Glomerular endothelial cell (primary cell): ENCODE data around the gene HRH2. TPM values are rescaled to one million over a fixed set of nuclear protein-coding genes. Genes with fewer than 3 reads are reported as not detected.

Experiments used
- DNase-seq: peaks from one replicate; pipeline ENCODE4 v3.0.0-alpha.2; 2011; ENCODE audit warnings: low read depth, low spot score; ENCODE audit errors: extremely low read depth
- total RNA-seq: library from RNA; depleted of rRNA; stranded (reverse); fragments of >200 nt; gene quantifications from 2 replicates; pipeline ENCODE4 v1.2.3, GENCODE V29; 2015

HRH2 gene
- total RNA-seq, 1 donor from 2014 or later: 0.06 TPM

DNA sequence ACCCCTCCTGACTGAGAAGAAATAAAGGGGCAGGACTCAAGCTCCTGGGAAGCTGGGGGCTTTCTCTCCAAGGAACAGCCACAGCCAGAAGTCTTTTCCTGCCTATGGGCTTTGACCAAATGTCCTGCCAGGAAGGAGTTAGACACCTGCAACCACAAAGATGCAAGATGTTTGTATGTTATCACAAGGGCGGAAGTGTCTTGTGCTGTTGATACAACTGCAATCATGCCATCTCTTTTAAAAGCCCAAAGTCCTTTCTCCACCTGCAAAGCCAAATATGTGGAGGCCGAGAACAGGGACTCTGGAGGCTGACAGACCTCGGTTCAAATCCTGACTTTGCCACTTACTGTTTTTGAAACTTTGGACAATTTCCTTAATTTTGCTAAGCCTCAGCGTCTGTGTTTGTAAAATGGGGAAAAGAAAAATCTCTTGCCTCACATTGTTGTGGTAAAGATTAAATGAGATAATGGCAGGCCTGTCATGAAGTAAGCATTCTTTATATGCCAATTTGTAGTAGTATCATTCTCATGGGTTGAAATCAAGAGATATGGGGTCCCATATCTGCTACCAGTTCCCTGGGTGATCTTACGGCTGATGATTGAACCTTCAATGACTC, 17.0 kb downstream of the HRH2 start:
- no peak for DNase-seq

GRCh38 chr5:175675873-175676272, 18.0 kb downstream of the HRH2 start:
- no peak for DNase-seq

- DNase-seq: no peak
Observed at GRCh38 chr5:175677571-175677970, 19.7 kb downstream of the HRH2 start.

- DNase-seq: no peak
Observed at GRCh38 chr5:175678074-175678473, 20.2 kb downstream of the HRH2 start.

DNA sequence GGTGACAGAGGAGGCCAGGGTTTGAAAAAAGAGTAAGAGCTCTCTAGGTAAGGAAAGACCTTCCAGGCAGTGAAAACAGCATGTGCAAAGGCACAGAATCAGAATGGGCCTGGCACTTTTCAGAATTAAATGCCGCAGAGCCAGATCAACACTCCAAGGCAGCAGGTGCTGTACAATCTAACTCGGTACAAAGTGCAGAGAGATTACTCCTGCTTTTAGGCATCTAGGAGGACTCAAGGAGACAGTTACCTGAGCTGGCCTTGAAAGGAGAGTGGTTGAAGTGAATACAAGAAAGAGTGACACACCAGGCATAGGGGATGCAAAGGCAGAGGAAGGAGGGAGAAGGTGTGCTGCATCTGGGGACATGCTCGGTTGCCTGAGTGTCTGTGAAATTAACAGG, 21.5 kb downstream of the HRH2 start:
- DNase-seq: no peak

GRCh38 chr5:175680020-175680419, 22.1 kb downstream of the HRH2 start:
- DNase-seq: no peak

DNA sequence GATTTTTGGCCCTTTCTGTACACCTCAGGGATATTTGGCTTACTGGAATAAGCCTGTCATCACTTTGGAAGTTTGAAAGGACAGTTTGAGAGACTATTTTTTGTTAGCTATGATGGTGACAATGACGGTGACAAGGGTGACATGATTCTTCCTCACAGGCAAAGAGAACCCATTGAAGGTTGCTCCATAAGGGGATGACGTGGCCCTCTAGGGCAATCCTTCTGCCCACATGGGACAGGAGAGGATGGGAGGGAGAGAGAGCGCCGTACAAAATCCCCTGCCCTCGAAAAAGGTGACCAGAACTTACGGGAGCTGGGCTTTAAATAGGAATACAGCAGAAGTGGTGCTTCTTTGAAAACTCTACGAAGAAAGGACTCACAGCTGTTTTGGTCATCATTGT, 22.6 kb downstream of the HRH2 start:
- DNase-seq: no peak

DNA sequence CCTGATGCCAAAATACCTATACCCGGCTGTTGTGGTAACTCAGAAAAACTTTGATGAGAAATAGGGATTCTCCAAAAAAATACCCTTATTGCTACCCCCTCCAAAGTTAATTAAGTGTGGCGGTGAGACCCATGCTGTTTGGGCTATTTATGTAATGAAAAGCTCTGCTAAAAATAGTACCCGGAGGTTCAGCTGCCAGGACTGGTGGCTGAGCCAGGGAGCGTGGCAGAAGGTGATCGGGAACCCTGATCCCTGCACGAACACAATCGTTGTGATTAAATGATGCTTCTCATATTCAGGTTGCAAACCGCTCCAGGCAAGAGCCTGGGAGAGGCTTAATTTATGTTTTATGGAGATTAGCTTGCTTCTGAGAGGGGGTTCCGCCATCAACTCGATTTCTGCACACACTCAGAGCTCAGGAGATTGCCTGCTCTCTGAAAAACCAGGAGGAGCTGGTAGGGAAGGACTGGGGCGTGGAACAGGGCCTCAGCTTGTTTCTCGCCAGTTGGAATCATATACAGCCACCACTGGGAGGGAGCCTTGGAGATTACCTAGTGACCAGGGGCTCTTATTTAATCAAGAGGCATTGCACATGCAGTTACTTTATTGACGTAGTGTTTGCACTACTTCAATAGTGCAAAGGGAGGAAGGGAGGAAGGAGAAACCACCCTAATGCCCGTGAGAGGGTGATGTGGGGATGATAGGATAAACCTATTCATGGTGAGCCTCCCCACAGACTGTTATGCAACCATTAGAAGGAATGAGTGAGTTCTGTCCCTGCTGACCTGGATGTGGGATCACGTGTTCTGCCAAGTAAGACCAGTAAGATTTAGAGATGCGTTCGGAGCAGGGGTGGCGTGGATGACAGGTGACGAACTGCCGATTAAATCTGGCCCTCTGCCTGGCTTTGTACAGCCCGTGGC, 23.4 kb downstream of the HRH2 start:
- DNase-seq: no peak

- DNase-seq: no peak
Observed at GRCh38 chr5:175681968-175682340, 24.1 kb downstream of the HRH2 start.

DNA sequence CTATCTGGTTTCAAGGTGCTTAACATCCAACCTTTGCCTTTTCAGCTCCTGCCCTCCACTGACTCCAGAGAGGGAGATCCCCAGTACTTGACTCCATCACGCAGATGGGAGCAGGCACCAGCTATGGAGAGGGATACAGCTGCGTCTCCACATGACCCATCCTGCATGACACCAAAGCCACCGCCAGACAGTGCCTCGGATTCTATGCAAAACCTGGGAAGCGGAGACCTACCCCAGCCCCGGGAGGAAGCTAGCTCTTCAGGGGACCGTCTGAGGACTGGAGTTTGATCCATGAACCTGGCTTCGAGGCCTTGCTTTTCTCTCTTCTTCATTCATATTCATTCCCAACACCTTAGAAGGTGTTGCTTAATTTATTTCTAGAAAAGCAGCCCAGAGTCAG, 24.8 kb downstream of the HRH2 start:
- no peak for DNase-seq

- DNase-seq: no peak
Observed at GRCh38 chr5:175683231-175683630, 25.4 kb downstream of the HRH2 start.

GRCh38 chr5:175683921-175684320, 26.1 kb downstream of the HRH2 start:
- DNase-seq: no peak

DNA sequence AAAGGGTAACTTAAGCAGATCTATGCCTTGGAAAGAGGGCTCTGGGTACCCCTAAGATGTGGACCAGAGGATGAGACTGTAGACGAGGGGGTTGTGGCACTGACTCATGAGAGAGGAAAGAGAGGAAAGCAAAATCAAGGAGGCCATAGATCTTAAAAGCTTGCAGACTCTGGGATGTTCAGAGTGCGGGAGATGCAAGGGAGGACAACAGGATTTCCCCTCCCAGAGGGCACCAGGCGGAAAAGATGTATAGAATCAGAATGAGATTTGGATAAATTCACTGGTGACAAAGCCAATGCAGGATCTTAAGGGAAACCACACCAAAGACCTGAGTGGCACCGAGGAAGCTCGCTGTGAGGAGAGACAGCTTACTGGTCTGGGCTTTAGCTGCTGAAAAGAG, 27.1 kb downstream of the HRH2 start:
- no peak for DNase-seq

DNA sequence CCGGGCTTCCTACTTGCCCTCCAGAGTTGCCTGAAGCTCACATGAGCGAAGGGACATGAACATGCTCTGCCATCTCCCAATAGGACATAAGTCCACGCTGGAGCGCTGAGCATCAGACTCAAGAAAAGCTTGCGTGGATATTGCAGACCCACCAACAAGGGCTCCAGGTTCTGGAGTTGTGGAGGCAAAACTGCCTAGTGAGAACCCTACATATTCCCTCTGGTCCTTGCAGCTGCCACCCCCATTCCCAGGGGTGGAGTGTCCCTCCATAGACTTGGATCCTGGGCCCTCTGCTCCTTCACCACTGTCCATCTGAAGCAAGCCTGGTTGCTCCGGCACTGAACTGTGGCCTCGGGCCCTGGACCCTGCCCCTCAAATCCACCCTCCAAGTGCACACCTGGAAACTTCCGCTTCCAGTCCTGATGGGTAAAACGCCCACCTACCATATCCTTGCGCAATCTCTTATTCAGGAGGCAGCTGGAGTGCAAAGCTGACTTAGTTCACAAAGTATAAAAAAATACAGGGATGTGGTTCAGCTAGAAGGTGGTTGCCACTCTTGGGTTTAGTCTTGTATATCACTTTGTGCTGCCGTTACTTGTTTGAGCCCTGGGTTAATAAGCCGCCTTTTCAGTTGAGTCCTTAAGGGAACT, 28.0 kb downstream of the HRH2 start:
- DNase-seq: no peak

DNA sequence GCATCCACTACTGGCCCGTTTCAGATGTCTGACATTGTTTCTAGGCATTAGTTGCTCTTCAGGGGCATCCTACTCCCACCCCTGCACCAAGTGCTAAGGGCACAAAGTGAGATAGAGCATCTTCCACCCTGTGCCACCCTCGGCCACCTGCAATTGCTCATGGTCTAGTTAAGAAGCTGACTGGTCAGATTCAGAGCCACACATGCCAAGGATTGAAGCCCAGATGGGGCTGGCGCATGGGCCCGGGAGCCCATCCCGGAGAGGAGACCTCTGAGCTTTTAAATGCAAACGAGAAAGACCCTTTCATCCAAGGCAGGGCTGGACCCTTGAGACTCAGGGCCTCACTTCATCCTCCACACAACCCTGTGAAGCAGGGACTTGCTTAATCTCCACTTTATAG, 28.5 kb downstream of the HRH2 start:
- no peak for DNase-seq

DNA sequence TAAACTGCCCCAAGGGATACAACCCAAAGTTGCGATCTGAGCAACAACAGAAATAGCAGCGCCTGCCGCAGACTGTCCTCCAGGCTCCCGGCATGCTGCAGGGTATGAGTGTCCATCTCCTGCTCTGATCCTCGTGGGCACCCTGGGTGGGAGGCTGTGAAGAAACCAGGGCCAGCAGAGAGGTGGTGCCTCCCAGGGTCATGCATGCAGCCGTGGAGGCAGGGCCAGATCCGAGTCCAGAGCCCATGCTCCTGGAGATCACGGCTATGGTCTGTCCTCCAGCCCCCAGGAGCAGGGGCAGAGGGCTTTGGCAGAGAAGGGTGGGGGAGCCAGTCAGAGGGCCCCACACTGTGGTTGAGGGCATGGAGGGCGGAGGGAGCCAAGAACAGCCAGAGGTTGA, 29.0 kb downstream of the HRH2 start:
- DNase-seq: no peak

- no peak for DNase-seq
Observed at GRCh38 chr5:175687231-175687701, 29.4 kb downstream of the HRH2 start.

DNA sequence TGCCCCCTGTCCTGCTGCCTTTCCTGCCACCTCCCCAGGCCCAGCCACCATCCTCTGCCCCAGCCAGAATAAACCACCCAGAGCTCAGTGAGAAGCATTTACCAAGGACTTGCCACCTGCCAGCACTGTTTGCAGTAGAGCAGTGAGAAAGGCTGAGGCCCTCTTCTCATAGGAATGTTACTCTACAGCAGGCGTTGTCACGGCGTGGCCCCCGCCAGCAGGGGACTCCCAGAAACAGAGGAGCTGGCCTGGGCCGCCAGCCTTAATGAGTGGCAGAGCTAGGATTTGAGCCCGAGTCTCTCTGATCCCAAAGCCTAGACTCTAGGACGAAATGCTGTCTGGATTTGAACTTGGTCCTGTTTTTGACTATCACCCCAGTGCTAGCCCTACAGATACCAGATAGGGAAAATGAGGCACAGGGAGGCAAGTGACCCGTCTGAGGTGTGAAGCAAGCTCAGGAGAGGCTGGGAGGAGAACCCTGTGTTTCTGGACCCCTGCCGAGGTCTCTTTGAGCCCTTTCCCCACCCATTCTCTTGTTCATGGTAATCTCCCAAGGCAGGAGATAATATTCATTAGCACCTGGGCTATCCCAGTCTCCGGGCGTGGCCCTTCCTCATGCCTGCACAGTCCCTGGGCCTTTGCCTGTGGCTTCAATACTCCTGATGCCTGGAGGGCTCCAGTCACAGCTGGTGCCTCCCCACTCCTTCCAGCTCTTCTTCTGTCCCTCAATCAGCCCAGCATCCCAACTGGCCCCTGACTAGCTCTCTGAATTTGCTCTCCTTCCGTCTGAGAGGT, 30.7 kb downstream of the HRH2 start:
- no peak for DNase-seq

DNA sequence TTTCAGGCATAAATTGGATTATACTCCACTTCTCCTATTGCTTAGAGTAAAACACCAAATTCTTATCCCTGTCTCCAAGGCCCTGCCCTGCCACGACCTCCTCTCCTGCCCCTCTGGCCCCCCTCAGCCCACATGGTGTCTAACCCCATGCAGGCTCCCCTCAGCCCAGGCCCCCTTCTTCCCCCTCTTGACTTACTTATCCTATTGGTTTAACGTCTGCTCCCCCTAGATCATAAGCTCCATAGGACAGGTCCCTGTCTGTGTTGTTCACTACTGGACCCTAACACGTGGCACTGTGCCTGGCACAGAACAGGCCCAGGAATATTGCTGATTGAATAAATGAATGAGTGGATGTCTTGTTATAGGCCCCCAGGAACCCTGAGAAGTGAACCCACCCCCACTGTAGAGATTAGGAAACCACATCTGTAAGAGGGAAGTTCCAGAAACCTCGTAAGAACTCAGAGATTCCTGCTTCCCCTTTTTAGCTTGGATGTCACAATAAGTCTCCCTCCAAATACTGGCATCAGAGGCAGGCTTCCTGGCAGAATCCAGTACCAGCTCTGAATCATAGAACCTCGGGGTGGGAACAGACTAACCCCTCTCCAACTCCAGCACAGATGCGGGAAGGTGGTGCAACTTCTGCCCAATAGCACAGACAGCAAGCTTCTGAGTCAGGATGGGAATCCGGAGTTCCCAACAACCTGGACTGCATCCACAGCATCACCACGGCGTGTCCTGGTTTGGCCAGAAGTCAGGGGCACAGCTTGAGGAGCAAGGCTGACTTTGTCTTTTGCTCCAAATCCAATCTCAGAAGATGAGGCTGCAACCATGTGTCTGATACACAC, 31.5 kb downstream of the HRH2 start:
- no peak for DNase-seq

- no peak for DNase-seq
Observed at GRCh38 chr5:175690025-175690424, 32.2 kb downstream of the HRH2 start.
